ENCODE measurements around the gene GALM. TPM values are rescaled to one million over a fixed set of nuclear protein-coding genes. Genes with fewer than 3 reads are reported as not detected.

Gene GALM
- total and polyA plus RNA-seq, 10 of the 15 experiments (the other 5 are each of a cell fraction or from before 2014, with no cell fraction given) = 1.1 to 4.0 (median 1.7) TPM

- peaks cover 2% of the 10 kb centered on the region; the same call in 1 of the 2 replicates for H4K20me1 ChIP-seq (ENCODE audit: control insufficient read depth, insufficient read depth)
- H3K27ac ChIP-seq (ENCODE audit: control insufficient read depth, insufficient read depth) = no peak overlapping the region; the same call in 1 of the 2 replicates
- H3K9ac ChIP-seq (ENCODE audit: control insufficient read depth, insufficient read depth, low read length) = peak overlapping the region; percentile 97
- TSS peak; percentile 51 for BruUV-seq (replicated peaks)
- ChIA-PET SMC1A (ENCODE audit: uncharacterized antibody, unreplicated experiment) (interaction anchor here (2.0 kb wide), 1 partner anchor 167 kb away, joined by 5 read pairs; no protein-coding TSS in a partner anchor), CTCF (interaction anchor here (1.3 to 12.6 kb wide), 2 partner anchors 168 to 213 kb away, joined by 3 to 162 read pairs; no protein-coding TSS in a partner anchor), POLR2A (interaction anchor here (0.5 kb wide), 1 partner anchor 1131 kb away, joined by 3 read pairs; no protein-coding TSS in a partner anchor), RAD21 (ENCODE audit: unreplicated experiment) (interaction anchor here (2.0 kb wide), 1 partner anchor 83 kb away, joined by 5 read pairs; the partner anchor contains the start of gene GALM)
- peak overlapping the region; percentile 76 for H3K4me2 ChIP-seq (ENCODE audit: control insufficient read depth, insufficient read depth)
- WGBS (ENCODE audit: insufficient coverage, insufficient replicate concordance, low lambda C conversion rate, missing lambda C conversion rate) = 13% methylated on average over 26 of the region's 26 CpGs
- H2AFZ ChIP-seq (ENCODE audit: control insufficient read depth, low read depth, low read length) = no peak overlapping the region
- H3K36me3 ChIP-seq (ENCODE audit: control insufficient read depth in 2 of 2, insufficient read depth in 2 of 2, low read length in 1 of 2) = peaks cover 8 to 40% of the 10 kb centered on the region in 2 experiments
- in situ Hi-C loops (cut with MboI) (loop anchor here (5.0 kb wide), 1 partner anchor 437 kb away; no protein-coding TSS in a partner anchor), intact Hi-C loops (cut with micrococcal nuclease; ENCODE audit: unreplicated experiment) (loop anchor here (10.0 kb wide), 2 partner anchors 374 to 434 kb away; partner anchors contain the start of gene ATL2)
- no peaks in the 10 kb centered on the region for H3K9me3 ChIP-seq (replicated peaks; ENCODE audit: control insufficient read depth, insufficient read depth, low read length)
- H3K79me2 ChIP-seq (ENCODE audit: control insufficient read depth, insufficient read depth, low read length) = peaks cover 68% of the 10 kb centered on the region
- peak overlapping the region; percentile 95 for H3K4me3 ChIP-seq
- H3K4me1 ChIP-seq (ENCODE audit: control insufficient read depth, insufficient read depth, low read length) = no peaks in the 10 kb centered on the region; the same call in 1 of the 2 replicates
- H3K27me3 ChIP-seq (replicated peaks in 1 of 2; ENCODE audit: control insufficient read depth in 2 of 2, insufficient read depth in 2 of 2, low read length in 1 of 2) = no peaks in the 10 kb centered on the region
- ATAC-seq = no peak
- no peak for FAIRE-seq
- DNase-seq (ENCODE audit: low read depth, low spot score) = no peak
- TF ChIP-seq NR2C2 (IDR thresholded peaks at IDR 0.05; ENCODE audit: borderline replicate concordance, control insufficient read depth, insufficient read length, low read depth) (no peak), ZSCAN29 (IDR thresholded peaks at IDR 0.05) (no peak), YBX1 (IDR thresholded peaks at IDR 0.05) (no peak), ZBTB11 (CRISPR knock-in tag; IDR thresholded peaks at IDR 0.05) (no peak), SMAD1 (IDR thresholded peaks at IDR 0.05; ENCODE audit: low read depth, partially characterized antibody) (no peak), POLR2A (IDR thresholded peaks at IDR 0.05; ENCODE audit: low read depth, low read length) (0 out of 2 replicates have a peak, but pooled peaks have one; percentile 22), CUX1 (IDR thresholded peaks at IDR 0.05; ENCODE audit: insufficient replicate concordance, low read depth, low read length) (no peak), ZNF687 (IDR thresholded peaks at IDR 0.05) (no peak), ZBED1 (IDR thresholded peaks at IDR 0.05; ENCODE audit: borderline replicate concordance) (no peak)
Measured at GRCh38 chr2:38748943-38749804, 83.3 kb downstream of the GALM start.
